GM12872 (cell line): ENCODE results near the gene FAM222A.

Experiments used
- CTCF ChIP-seq: IDR thresholded peaks from 3 replicates; pipeline ENCODE4 v1.5.1; 2011; ENCODE audit warnings: low read depth, mild to moderate bottlenecking, low read length, moderate library complexity; ENCODE audit not compliant: insufficient read depth

The FAM222A gene

GRCh38 chr12:109729371-109729781 lies 15.8 kb downstream of the FAM222A start:
- TF ChIP-seq CTCF, result no peak

GRCh38 chr12:109729801-109730200 lies 16.2 kb downstream of the FAM222A start:
- no peak for TF ChIP-seq CTCF

GRCh38 chr12:109730306-109731145 lies 16.9 kb downstream of the FAM222A start:
- no peak for TF ChIP-seq CTCF

GRCh38 chr12:109731231-109731731 lies 17.7 kb downstream of the FAM222A start:
- no peak for TF ChIP-seq CTCF

- TF ChIP-seq CTCF, result no peak
Measured at GRCh38 chr12:109731806-109732205, 18.2 kb downstream of the FAM222A start.

GRCh38 chr12:109732321-109733305 lies 19.0 kb downstream of the FAM222A start:
- no peak for TF ChIP-seq CTCF

GRCh38 chr12:109734219-109735000 lies 20.8 kb downstream of the FAM222A start:
- TF ChIP-seq CTCF, result no peak
